HG03097 (cell line): ENCODE measurements around the gene DYRK1A.
"Not testable (repeated sequence)": the region's sequence is repeated elsewhere in the genome, so short reads cannot be mapped to it uniquely, and the experiment has no call there.

Experiments
- ATAC-seq: cut with Tn5 transposase; IDR thresholded peaks from one replicate; pipeline ENCODE4 v1.9.1; 2021; ENCODE audit not compliant: unreplicated experiment, low FRiP score

The DYRK1A gene

DNA sequence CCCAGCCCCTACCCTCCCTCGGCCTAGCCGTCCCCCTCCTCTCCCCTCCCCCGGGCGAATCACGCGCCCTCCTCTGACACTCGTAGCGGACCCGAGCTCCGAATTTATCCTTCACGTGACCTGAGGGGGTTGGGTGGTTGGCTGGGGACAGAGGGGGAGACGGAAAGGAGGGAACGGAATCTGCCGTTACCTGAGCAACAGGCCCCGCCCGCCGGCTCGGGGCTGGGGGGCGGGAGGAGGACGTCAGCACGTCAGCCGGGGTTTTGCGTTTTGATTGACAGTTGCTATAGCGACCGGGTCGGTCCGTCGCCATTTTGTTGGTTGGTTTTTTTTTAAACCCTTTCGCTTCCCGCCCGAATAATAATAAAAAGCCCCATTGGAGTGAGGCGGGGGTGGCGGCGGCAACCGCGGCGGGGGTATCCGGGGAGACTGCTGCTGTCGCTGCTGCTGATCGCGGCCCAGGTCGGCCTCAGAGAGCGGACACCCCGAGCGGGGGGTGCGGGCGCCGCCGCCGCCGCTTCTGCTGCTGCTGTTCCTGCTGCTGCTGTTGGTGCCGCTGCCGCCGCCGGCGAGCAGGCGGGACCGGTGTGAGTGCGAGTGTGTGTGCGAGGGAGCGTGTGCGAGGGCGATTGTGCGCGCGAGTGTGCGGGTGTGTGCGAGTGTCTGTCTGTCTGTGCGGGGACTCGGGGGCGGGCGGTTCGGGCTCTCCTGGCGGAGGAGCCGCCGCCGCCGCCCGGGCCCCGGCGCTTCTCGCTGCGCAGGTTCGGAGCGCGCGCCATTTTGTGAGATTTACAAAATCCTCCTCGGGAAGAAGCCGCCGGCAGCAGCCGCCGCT lies at the start of gene DYRK1A:
TSS of gene DYRK1A (plus strand) at position 292 of the 835 bp plus-strand sequence. CDS start 53,602 bp downstream, outside the sequence.
- ATAC-seq = peak; percentile 66

DNA sequence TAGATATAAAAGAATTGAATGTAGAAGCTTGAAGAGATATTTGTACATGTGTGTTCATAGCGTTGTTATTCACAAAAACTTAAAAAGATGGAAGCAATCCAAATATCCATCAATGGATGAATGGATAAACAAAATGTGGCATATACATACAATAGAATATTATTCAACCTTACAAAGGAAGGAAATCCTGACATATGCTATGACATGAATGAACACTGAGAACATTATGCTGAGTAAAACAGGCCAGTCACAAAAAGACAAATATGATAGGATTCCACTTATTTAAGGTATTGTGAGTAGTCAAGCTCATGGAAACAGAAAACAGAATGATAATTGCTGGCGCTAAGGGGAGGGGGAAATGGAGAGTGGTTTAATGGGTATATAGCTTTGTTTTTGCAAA lies 47.0 kb upstream of the DYRK1A start:
- no peak for ATAC-seq

DNA sequence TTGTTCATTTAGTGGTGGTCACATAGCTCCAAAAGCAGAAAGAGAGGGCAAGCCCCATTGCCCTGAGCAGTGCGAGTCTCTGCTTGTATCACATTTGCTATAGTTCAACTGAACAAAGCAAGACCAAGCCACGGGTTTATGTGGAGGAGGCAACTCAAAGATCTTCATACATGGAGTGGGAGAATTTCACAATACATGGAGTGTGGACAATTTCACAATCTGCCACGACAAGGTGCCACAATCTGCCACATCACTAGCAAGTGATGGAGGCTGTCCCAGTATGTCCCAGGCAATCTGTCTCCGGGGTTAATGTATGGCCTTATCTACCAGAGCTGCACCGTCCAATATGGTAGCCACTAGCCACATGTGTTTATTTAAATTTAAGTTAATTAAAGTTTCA lies 44.5 kb upstream of the DYRK1A start:
- no peak for ATAC-seq

DNA sequence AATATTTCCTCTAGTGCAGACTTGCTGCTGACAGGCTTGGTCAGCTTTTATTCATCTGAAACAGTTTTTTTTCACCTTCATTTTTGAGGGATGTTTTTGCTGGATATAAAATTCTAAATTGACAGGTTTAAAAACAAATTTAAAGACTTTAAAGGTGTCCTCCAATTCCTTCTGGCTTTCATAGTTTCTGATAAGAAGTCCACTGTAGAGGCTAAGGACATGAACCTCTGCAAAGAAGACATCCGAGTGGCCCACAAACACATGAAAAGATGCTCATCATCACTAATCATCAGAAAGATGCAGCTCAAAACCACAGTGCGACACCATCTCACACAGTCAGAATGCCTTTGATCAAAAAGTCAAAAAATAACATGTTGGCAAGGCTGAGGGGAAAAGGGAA lies 42.0 kb upstream of the DYRK1A start:
- no peak for ATAC-seq

DNA sequence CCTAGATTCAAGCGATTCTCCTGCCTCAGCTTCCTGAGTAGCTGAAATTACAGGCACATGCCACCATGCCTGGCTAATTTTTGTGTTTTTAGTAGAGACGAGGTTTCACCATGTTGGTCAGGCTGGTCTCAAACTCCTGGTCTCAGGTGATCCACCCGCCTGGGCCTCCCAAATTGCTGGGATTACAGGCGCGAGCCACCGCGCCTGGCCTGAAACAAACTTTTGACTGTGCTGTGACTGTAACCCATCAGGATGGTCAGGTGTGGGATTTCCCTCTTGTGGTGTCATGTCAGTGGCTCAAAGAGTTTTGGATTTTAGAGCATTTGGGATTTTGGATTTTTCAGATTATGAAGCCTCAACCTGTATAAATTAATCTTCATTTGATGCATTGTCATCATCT lies 38.4 kb upstream of the DYRK1A start:
- ATAC-seq = not testable (repeated sequence)

DNA sequence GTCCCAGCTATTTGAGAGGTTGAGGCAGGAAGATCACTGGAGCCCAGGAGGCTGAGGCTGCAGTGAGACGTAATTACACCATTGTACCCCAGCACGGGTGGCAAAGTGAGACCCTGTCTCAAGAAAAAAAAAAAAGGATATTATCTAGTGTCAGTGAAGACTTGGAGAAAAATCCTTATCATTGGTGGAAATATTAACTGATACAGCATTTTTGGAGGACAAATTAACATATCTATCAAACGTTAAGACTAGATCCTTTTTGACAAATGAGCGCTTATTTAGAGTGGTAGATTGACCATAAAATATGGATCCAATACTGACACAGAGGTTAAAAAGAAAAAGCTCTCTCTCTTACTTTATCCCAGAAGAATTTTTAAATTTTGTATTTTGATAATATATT lies 35.2 kb upstream of the DYRK1A start:
- no peak for ATAC-seq

DNA sequence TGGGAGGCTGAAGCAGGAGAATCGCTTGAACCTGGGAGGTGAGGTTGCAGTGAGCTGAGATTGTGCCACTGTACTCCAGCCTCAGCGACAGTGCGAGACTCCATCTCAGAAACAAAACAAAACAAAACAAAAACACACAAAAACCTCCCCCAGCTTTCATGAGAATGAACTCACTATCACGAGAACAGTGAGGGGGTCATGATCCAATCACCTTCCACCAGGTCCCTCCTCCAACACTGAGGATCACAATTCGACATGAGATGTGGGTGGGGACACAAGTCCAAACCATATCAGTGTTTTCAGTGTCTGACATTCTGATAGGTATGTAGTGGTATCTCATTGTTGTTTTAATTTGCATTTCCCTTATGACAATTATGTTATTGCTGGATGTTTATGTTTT lies 31.5 kb upstream of the DYRK1A start:
- no peak for ATAC-seq

DNA sequence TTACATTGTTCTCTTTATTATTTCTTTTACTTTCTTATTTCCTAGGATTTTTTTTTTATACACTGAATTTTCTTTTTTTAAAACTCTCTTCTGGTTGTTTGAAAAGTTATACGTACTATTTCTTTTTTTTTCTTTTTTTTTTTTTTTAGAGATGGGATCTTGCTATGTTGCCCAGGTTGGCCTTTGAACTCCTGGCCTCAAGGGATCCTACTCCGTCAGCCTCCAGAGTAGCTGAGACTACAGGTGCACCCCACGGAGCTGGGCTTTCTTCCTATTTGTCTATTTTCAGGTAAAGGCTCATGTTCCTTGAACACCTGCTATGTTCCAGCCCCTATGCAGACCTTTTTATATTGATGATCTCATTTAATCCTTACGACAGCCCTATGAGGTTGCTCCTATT lies 29.4 kb upstream of the DYRK1A start:
- no peak for ATAC-seq

DNA sequence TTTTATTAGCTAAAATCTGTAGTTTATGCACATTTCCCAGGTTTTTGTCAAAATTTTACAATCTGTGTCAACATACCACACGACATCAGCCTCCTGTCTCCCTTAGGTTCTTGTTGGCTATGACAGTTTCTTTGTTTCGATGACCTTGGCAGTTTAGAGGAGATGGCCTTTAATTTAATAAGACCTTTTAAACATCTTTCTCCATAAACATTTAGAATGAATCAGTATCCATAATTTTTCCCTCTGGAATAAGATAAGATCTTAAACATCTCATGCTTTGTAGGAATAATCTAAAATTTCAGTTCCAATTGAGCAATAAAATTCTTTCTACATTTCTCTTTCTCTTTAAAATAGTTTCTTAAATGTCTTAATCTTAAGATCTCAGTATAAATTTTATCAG lies 28.7 kb upstream of the DYRK1A start:
- no peak for ATAC-seq

DNA sequence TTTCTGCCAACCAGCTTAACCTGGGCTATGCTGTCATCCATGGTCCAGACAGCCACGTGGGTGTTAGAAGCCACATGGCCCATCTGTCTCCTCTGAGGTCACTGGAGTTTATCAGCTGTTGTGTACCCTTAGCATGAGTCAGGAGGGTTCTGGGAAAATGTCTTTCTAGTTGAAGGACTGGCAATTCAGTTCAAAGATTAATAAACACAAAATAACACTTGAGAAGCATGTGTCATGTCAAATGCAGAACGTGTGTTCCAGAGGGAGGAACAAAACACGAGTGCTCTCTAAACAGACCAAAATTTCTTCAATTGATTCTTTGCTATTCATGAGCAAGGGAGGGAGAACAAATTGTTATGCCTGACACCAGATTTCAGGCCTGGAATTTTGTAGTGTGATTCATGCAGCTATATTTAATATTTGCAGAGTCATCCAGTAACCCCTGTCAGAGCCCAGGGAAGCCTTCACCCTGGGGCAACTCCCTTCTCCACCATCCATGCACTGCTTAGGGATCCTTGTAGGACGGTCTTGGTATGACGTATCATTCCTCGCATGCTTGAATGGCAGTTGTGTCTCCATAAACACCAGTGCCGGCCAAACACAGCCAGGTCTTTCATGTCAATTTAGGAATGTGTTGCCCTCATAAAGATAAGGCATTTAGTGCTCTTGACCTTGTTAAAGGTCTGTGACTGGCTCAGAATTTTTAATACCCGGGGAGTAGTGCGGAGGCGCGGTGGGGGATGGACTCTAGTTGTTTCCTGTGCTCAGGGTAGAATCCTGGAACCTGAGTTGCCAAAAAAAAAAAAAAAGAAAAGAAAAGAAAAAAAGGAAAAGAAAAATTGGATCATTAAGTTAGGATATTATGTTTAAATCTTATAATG lies 27.7 kb upstream of the DYRK1A start:
- no peak for ATAC-seq

DNA sequence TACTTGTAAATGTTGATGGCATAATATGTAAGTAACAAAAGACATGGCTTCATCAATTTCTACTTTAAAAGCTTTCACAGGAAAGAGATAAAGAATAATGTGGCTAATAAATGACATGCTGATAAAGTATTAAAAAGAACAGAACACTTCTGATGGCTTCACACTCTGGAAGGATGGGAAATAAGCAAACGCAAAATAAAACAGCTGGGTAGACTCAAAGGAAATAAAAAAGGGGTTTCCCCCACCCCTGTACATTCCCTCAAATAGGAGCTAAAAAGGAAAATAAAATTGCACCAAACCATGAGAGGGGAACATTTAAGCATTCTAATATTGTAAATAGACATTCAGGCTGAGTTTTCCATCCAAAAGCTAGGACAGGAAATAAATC lies 27.0 kb upstream of the DYRK1A start:
- no peak for ATAC-seq

DNA sequence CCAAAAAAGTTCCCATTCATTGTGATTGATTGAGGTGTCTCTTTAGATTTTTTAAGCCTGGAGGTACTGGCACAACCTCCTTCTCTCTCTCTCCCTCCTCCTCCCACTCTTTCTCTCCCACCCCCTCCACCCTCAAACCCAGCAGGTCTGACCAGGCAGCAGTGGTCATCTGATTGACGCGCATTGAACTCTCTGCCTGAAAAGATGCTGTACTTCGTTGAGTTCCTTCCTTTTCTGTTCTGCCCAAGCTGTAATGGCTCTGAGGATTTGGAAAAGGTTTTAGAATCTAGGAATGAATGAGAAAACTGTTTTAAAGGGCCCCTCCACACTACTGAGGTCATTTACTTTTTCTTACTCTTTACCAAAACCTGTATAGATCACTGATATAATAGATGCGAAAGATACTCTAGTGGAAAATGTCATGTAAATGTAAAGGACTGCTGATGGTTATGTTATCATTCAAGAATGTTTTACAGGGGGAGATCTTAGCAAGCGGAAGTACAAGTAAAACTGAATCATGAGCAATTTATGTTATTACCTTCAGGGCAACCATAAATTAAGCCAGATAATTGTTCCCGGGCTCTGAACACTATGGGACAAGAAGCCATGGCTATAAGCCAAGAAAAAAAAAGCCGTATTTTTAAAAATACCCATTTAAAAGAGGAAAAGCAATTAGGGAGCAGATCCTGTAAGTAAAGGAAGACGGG lies 25.2 kb upstream of the DYRK1A start:
- no peak for ATAC-seq

DNA sequence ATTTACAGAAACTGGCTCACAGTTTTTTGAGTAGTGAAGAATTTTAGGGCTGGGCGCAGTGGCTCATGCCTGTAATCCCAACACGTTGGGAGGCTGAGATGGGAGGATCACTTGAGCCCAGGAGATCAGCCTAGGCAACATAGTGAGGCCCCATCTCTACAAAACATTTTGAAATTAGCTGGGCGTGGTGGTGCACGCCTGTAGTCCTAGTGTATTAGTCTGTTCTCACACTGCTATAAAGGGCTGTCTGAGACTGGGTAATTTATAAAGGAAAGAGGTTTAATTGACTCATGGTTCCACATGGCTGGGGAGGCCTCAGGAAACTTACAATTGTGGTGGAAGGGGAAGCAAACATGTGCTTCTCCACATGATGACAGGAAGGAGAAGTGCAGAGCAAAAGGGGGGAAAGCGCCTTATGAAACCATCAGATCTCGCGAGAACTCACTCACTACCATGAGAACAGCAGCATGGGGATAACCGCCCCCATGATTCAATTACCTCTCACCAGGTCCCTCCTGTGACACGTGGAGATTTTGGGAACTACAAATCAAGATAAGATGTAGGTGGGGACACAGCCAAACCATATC lies 24.4 kb upstream of the DYRK1A start:
- no peak for ATAC-seq

DNA sequence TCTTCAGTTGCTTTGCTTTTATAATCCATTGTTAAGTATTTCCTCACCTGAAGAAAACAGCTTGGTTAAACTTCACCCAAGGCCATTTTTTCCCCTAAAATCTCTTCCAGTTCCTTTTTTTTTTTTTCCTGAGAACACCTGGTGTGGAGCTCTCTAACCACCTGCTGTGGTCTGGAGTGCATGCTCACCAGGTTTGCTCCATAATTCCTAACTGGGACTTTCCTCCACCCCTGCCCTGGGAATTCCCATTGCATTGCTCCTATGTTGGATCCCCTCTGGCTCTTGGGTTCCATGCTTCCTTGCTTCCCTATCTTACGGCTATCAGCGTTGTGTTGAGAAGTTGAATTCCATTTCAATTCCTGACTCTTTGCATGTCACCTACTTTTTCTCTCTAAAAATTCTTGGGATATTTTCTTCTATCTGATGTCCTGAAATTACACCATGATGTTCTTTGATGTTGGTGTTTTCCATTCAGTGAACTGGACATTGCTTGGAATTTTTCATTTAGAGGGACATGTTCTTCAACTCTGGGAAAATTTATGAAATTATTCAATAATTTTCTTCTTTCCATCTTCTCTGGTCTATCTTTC lies 19.6 kb upstream of the DYRK1A start:
- ATAC-seq = no peak

DNA sequence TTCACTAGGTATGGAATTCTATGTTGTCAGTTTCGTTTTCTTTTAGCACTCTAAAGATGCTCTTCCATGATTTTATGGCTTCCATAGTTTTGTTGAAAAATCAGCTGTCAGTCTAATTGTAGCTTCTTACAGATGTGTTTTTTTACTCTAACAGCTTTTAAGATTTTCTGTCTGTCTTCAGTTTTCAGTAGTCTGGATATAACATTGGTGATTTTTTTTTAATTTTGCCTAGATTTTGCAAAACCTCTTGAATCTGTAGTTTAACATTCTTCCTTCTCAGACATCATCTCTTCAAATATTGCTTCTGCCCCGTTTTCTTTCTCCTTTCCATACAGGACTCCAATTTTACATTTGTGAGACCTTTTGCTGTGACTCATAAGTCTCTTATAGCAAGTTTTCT lies 17.9 kb upstream of the DYRK1A start:
- ATAC-seq = no peak

DNA sequence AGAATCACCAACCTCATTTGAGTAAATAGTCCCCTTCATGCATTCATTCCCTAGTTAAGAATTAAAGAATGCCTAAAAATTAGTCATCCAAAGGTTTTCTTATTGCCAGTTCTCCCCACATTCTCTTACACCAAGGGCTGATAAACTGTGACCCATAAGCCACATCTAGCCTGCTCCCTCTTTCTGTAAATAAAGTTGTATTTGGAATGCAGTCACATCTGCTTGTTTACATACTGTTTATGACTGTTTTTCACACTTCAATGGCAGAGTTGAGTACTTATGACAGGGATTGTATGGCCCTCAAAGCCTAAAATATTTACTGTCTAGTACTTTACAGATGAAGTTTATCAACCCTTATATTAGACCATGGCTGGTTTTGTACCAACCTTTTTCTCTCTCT lies 16.1 kb upstream of the DYRK1A start:
- ATAC-seq = no peak

DNA sequence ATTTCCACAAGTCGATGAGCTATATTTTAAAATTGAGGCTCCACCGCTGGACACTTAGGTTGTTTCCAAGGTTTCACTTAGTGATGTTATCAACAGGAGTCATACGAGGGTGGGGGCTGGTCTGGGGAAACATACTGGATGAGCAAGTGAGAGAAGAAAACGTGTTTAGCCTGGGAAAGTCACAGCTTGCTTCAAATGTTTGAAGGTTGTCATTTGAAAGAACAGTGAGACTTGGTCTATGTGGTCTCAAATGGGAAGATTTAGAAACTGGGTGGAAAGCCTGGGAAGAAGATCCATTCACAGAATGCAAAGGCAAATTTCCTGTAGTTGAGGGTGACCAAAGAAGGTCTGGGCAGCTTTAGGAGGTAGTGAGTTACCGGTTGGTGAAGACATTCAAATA lies 9.9 kb upstream of the DYRK1A start:
- no peak for ATAC-seq

DNA sequence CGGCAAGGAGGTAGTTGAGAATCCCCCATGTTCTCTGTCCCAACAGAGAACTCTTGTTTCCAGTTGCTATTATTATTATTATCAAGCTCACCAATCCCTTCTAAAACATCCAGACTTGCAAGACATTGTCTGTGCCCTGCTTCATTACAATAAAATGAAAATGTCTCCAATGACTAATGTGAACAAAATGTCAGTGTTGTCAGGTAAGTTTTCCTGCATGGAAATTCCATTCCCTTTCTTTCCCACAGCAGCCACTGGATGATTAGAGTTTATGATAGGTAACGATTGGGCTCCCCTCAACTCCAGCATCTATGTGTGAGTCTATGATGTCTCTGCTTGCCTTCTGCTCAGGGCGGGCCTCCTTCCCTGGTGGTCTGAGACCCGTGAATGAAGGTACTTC lies 8.9 kb upstream of the DYRK1A start:
- ATAC-seq = no peak

DNA sequence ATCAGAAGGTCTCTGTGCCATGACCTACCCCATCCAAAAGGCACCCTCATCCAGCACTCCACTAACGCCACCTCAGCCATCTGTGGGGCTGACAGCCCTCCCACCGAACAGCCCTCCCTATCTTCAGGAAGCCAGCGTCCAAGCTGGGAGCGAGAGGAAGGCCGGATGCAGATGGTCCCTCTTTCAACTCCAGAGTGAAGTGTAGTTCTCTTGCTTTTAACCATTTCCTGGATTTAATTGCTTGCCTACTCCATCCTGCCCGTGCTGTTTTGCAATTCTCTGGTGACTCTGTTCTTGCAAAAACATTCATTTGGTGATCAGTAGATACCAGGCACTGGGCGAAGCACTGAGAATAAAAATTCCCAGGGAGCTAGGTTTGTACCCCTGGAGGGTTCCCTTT lies 8.2 kb upstream of the DYRK1A start:
- ATAC-seq = no peak

DNA sequence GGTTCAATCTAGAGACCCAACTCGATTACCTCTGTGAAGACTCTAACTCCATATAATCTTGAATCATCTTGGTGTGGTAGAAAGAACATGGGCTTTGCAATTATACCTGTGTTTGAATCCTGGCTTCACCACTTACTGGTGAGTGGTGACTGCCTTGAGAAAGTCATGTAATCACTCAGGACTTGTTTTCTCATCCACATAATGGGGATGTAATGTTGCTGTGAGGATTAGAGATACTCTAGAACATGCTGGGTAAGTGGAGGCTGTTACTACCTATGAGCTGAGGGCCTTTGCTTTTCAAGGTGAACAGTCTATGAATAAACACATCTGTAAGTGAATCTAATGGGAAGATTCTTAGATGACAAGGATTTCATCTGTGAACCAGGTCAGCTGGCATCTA lies 2.6 kb upstream of the DYRK1A start:
- no peak for ATAC-seq
